HepG2 (cell line): ENCODE measurements around the gene ADAMTSL4. TPM values are rescaled to one million over a fixed set of nuclear protein-coding genes. Genes with fewer than 3 reads are reported as not detected.
A peak's percentile ranks its signal among the peaks of the same experiment; 100 is the strongest.

ENCODE experiments used
- ADNP ChIP-seq: sonication (generic); formaldehyde crosslinking; IDR thresholded peaks from 2 replicates; pipeline ENCODE4 v1.4.0; 2020; ENCODE audit warnings: missing genetic modification reagents
- CEBPZ ChIP-seq: IDR thresholded peaks from 2 replicates; pipeline ENCODE4 v1.6.1; 2012; ENCODE audit warnings: low read length, improper control_type of control experiment
- ELF3 ChIP-seq: IDR thresholded peaks from 2 replicates; pipeline ENCODE4 v1.6.1; 2016; ENCODE audit warnings: missing genetic modification reagents, missing compliant biosample characterization
- FOSL1 ChIP-seq: sonication (generic); formaldehyde crosslinking; IDR thresholded peaks from 2 replicates; pipeline ENCODE4 v1.9.0; 2021; ENCODE audit warnings: missing genetic modification reagents, borderline replicate concordance
- JUND ChIP-seq: sonication (generic); formaldehyde crosslinking; IDR thresholded peaks from 2 replicates; pipeline ENCODE4 v1.8.0; 2022; ENCODE audit warnings: mild to moderate bottlenecking, missing genetic modification reagents
- KLF12 ChIP-seq: sonication (generic); formaldehyde crosslinking; IDR thresholded peaks from 2 replicates; pipeline ENCODE4 v1.4.0; 2020; ENCODE audit warnings: missing genetic modification reagents, borderline replicate concordance
- PHB2 ChIP-seq: fragments of 450-650 bp; IDR thresholded peaks from 2 replicates; pipeline ENCODE4 v1.6.1; 2018; ENCODE audit not compliant: partially characterized antibody
- SMAD9 ChIP-seq: sonication (generic); formaldehyde crosslinking; IDR thresholded peaks from 2 replicates; pipeline ENCODE4 v1.5.1; 2020; ENCODE audit warnings: mild to moderate bottlenecking, missing genetic modification reagents
- ZBTB42 ChIP-seq: sonication (generic); formaldehyde crosslinking; IDR thresholded peaks from 2 replicates; pipeline ENCODE4 v1.5.0; 2020; ENCODE audit warnings: mild to moderate bottlenecking, missing genetic modification reagents
- ZFP41 ChIP-seq: sonication (generic); formaldehyde crosslinking; IDR thresholded peaks from 2 replicates; pipeline ENCODE4 v1.4.0; 2020; ENCODE audit warnings: mild to moderate bottlenecking, missing genetic modification reagents, borderline replicate concordance
- ZFP82 ChIP-seq: sonication (generic); formaldehyde crosslinking; IDR thresholded peaks from 2 replicates; pipeline ENCODE4 v1.5.1; 2020; ENCODE audit warnings: mild to moderate bottlenecking, missing genetic modification reagents, borderline replicate concordance
- ZFP90 ChIP-seq: sonication (generic); formaldehyde crosslinking; IDR thresholded peaks from 2 replicates; pipeline ENCODE4 v1.8.0; 2022; ENCODE audit warnings: missing genetic modification reagents, mild to moderate bottlenecking, inconsistent platforms, borderline replicate concordance
- ZMYM4 ChIP-seq: sonication (generic); formaldehyde crosslinking; IDR thresholded peaks from 2 replicates; pipeline ENCODE4 v1.8.1; 2023; ENCODE audit warnings: mild to moderate bottlenecking, missing genetic modification reagents
- ZNF687 ChIP-seq: sonication (generic); formaldehyde crosslinking; IDR thresholded peaks from 2 replicates; pipeline ENCODE4 v1.5.1; 2020; ENCODE audit warnings: mild to moderate bottlenecking, missing genetic modification reagents, moderate library complexity
- ZNF749 ChIP-seq: sonication (generic); formaldehyde crosslinking; IDR thresholded peaks from 2 replicates; pipeline ENCODE4 v1.8.0; 2022; ENCODE audit warnings: mild to moderate bottlenecking, missing genetic modification reagents, moderate library complexity, borderline replicate concordance
- polyA plus RNA-seq, 8 experiments: library from polyadenylated mRNA; depleted of rRNA in 3 of 8; stranded (reverse) in 7 of 8; unstranded in 1 of 8; fragments of >200 nt; fragmentation: Illumina TruSeq in 4 of 8; extraction: Trizol in 4 of 8; gene quantifications; 2 replicates each; pipeline versions ENCODE4 v1.2.1 to v1.2.3, GENCODE V29; 2011 to 2016; ENCODE audit warnings: low read depth in 4 of 8, missing spikeins in 1 of 8, mixed read lengths in 1 of 8; ENCODE audit not compliant: insufficient read depth in 1 of 8
- total RNA-seq, 5 experiments: library from RNA; depleted of rRNA; stranded (reverse); fragments of >200 nt; fragmentation: Illumina TruSeq; extraction: Trizol; gene quantifications; 2 replicates each; pipeline ENCODE4 v1.2.3, GENCODE V29; 2016; ENCODE audit warnings: low read depth in 1 of 5
- TF ChIP-seq, protein P1 (sequence below): sonication (generic); formaldehyde crosslinking; IDR thresholded peaks from 2 replicates; pipeline ENCODE4 v1.5.0; 2020; ENCODE audit warnings: mild to moderate bottlenecking, missing genetic modification reagents, moderate library complexity
- TF ChIP-seq, protein P2 (sequence below): sonication (generic); formaldehyde crosslinking; IDR thresholded peaks from 2 replicates; pipeline ENCODE4 v1.9.0; 2022; ENCODE audit warnings: missing genetic modification reagents, mild to moderate bottlenecking, borderline replicate concordance

Gene ADAMTSL4
- total and polyA plus RNA-seq, 2 of the 13 experiments (the other 11 are each of a cell fraction or from before 2014, with no cell fraction given) = 3.9 to 16.4 TPM

- TF ChIP-seq ELF3 (CRISPR knock-in tag) (0 out of 2 replicates have a peak, but pooled peaks have one; percentile 8), ZFP41 (CRISPR knock-in tag) (no peak), ZFP90 (0 out of 2 replicates have a peak, but pooled peaks have one; percentile 13), KLF12 (CRISPR knock-in tag) (0 out of 2 replicates have a peak, but pooled peaks have one; percentile 11), FOSL1 (CRISPR knock-in tag) (peak; percentile 70), ZBTB42 (CRISPR knock-in tag) (no peak), ZNF687 (CRISPR knock-in tag) (no peak; the same call in 1 of the 2 replicates), ZNF749 (CRISPR knock-in tag) (no peak), JUND (peak; percentile 73), ZFP82 (CRISPR knock-in tag) (no peak), CEBPZ (no peak), SMAD9 (CRISPR knock-in tag) (no peak), ZMYM4 (CRISPR knock-in tag) (no peak), PHB2 (no peak), ADNP (no peak)
- TF ChIP-seq, protein P1, sequence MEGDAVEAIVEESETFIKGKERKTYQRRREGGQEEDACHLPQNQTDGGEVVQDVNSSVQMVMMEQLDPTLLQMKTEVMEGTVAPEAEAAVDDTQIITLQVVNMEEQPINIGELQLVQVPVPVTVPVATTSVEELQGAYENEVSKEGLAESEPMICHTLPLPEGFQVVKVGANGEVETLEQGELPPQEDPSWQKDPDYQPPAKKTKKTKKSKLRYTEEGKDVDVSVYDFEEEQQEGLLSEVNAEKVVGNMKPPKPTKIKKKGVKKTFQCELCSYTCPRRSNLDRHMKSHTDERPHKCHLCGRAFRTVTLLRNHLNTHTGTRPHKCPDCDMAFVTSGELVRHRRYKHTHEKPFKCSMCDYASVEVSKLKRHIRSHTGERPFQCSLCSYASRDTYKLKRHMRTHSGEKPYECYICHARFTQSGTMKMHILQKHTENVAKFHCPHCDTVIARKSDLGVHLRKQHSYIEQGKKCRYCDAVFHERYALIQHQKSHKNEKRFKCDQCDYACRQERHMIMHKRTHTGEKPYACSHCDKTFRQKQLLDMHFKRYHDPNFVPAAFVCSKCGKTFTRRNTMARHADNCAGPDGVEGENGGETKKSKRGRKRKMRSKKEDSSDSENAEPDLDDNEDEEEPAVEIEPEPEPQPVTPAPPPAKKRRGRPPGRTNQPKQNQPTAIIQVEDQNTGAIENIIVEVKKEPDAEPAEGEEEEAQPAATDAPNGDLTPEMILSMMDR (CRISPR knock-in tag) = no peak
- TF ChIP-seq, protein P2, sequence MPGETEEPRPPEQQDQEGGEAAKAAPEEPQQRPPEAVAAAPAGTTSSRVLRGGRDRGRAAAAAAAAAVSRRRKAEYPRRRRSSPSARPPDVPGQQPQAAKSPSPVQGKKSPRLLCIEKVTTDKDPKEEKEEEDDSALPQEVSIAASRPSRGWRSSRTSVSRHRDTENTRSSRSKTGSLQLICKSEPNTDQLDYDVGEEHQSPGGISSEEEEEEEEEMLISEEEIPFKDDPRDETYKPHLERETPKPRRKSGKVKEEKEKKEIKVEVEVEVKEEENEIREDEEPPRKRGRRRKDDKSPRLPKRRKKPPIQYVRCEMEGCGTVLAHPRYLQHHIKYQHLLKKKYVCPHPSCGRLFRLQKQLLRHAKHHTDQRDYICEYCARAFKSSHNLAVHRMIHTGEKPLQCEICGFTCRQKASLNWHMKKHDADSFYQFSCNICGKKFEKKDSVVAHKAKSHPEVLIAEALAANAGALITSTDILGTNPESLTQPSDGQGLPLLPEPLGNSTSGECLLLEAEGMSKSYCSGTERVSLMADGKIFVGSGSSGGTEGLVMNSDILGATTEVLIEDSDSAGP (CRISPR knock-in tag) = 0 out of 2 replicates have a peak, but pooled peaks have one; percentile 68
These were observed 29.3 kb downstream of the ADAMTSL4 start (continued) for GRCh38 chr1:150578272-150579109.
